ENCODE results near the gene PLXNA4.

DNA sequence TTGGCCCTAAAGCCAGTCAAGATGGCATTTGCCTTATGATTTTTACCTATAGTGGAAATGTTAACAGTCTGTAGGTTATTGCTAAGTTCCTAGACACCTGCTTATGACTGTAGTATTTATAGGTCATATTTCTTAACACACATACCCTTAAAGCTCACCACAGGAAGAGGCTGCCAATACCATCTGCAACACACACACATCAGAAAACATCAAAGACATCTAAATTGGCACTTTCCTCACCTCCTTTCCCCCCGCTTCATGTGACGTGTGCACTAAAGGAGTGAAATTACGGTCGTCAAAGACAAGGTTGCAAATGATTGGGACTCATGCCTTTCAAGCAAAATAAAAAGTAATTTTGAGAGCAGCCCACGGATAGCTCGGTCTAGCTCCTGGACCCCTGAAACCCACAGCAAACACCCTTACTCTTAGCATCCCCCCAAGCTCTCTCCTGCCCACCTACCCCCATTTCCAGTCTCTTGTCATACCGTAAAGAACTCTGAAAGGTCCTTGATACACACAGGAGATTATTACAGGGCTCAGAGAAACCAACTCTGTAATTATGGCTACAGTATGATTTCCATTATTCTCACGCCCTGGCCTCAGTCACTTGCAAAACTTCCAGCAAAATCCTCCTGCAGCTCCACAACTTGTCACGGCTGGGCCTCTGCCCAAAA lies 90.5 kb downstream of the PLXNA4 start:
- TF ChIP-seq, protein P1, sequence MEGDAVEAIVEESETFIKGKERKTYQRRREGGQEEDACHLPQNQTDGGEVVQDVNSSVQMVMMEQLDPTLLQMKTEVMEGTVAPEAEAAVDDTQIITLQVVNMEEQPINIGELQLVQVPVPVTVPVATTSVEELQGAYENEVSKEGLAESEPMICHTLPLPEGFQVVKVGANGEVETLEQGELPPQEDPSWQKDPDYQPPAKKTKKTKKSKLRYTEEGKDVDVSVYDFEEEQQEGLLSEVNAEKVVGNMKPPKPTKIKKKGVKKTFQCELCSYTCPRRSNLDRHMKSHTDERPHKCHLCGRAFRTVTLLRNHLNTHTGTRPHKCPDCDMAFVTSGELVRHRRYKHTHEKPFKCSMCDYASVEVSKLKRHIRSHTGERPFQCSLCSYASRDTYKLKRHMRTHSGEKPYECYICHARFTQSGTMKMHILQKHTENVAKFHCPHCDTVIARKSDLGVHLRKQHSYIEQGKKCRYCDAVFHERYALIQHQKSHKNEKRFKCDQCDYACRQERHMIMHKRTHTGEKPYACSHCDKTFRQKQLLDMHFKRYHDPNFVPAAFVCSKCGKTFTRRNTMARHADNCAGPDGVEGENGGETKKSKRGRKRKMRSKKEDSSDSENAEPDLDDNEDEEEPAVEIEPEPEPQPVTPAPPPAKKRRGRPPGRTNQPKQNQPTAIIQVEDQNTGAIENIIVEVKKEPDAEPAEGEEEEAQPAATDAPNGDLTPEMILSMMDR (IDR thresholded peaks at IDR 0.05), result no peak
- TF ChIP-seq POLR2A (IDR thresholded peaks at IDR 0.05), result no peak
- TF ChIP-seq EP300 (IDR thresholded peaks at IDR 0.05), result no peak
- TF ChIP-seq POLR2AphosphoS5 (IDR thresholded peaks at IDR 0.05), result no peak

All from gastroesophageal sphincter (tissue), 3 donors.